ENCODE data around the gene LIPE. TPM values are rescaled to one million over a fixed set of nuclear protein-coding genes. Genes with fewer than 3 reads are reported as not detected.

Gene LIPE
- total RNA-seq, result 10 to 100 TPM; 27.8 to 32.8 TPM

- Mint-ChIP-seq H3K36me3 (ENCODE audit: low read depth) (peaks cover 2% of the 10 kb centered on the region), H3K9me3 (ENCODE audit: low read depth) (no peaks in the 10 kb centered on the region), H3K27me3 (no peaks in the 10 kb centered on the region), H3K27ac (no peak within 1 kb of the TSS), H3K4me1 (peaks cover 13% of the 10 kb centered on the region), H3K4me3 (no peak within 1 kb of the TSS)
- ATAC-seq, result no peak
- no peak for DNase-seq
- intact Hi-C loops (cut with DNase I, micrococcal nuclease), result loop anchor here in 1 of 2 experiments (10.0 kb wide), 1 partner anchor 1097 kb away; the partner anchor contains the start of gene ETHE1
- POLR2A ChIA-PET, result no interaction called here
- CTCF ChIA-PET, result interaction anchor here (1.8 kb wide), 2 partner anchors 11 to 14 kb away, joined by 6 to 9 read pairs; no protein-coding TSS in a partner anchor
Measured at GRCh38 chr19:42427313-42427712, at the start of gene LIPE. LIPE (minus strand) TSS chr19:42427388; CDS start chr19:42427149, 239 bp downstream.

DNA sequence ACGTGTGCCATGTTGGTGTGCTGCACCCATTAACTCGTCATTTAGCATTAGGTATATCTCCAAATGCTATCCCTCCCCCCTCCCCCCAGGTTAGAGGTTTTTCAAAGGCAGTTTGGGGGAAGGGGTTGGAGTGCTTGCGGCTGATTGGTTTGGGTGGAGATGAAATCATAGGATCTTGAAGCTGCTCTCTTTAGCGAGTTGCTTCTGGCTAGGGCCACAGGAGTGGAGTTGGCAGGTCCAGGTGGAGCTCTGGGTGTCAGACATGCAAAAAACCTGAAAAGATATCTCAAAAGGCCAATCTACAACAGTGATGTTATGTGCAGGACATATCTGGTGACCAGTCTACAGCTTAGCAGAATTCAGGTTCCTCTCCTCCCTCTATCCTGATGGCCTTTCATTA lies 48.2 kb upstream of the LIPE start:
- Mint-ChIP-seq H3K4me3 (no peak overlapping the region), H3K36me3 (ENCODE audit: low read depth) (no peaks in the 10 kb centered on the region), H3K27ac (no peak overlapping the region), H3K4me1 (no peaks in the 10 kb centered on the region), H3K27me3 (peaks cover 4% of the 10 kb centered on the region), H3K9me3 (ENCODE audit: low read depth) (no peaks in the 10 kb centered on the region)
- no peak for DNase-seq
- ChIA-PET POLR2A (no interaction called here), CTCF (interaction anchor here (1.5 kb wide), 1 partner anchor 9 kb away, joined by 3 read pairs; no protein-coding TSS in a partner anchor)
- ATAC-seq, result no peak
- intact Hi-C loops (cut with DNase I, micrococcal nuclease), result no loop called here

- Mint-ChIP-seq H3K4me3 (no peak overlapping the region), H3K4me1 (peaks cover 2% of the 10 kb centered on the region), H3K27ac (no peak overlapping the region), H3K9me3 (ENCODE audit: low read depth) (no peaks in the 10 kb centered on the region), H3K36me3 (ENCODE audit: low read depth) (no peaks in the 10 kb centered on the region), H3K27me3 (peaks cover 4% of the 10 kb centered on the region)
- ATAC-seq (no peak), DNase-seq (no peak)
- ChIA-PET CTCF (interaction anchor here (0.6 to 3.0 kb wide), 4 partner anchors 9 to 40 kb away, joined by 3 to 14 read pairs (median 5); no protein-coding TSS in a partner anchor), POLR2A (no interaction called here)
- intact Hi-C loops (cut with DNase I, micrococcal nuclease), result no loop called here
Measured at GRCh38 chr19:42474743-42475142, 47.6 kb upstream of the LIPE start.

DNA sequence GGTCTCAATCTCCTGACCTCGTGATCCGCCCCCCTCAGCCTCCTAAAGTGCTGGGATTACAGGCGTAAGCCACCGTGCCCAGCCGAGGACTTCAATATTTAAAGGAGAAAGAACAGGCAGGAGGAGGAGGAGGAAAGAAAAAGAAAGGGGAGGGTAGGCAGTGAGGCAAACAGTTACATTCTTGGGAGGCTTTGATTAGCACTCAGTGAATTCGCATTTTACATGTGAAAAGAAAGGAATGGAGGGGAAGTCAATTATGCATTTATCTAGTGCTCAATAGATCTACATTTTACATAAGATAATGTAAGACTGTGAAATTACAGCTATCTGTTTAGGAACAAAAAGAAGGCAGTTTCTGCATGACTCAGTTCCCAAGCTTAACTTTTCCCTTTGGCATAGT lies 46.5 kb upstream of the LIPE start:
- Mint-ChIP-seq H3K27ac (no peak overlapping the region), H3K4me3 (no peak overlapping the region), H3K9me3 (ENCODE audit: low read depth) (no peaks in the 10 kb centered on the region), H3K4me1 (peaks cover 5% of the 10 kb centered on the region), H3K27me3 (peaks cover 4% of the 10 kb centered on the region), H3K36me3 (ENCODE audit: low read depth) (no peaks in the 10 kb centered on the region)
- intact Hi-C loops (cut with DNase I, micrococcal nuclease), result no loop called here
- CTCF ChIA-PET, result interaction anchor here (1.5 to 3.0 kb wide), 3 partner anchors 14 to 25 kb away, joined by 4 to 14 read pairs (median 6); no protein-coding TSS in a partner anchor
- ATAC-seq (no peak), DNase-seq (no peak)
- POLR2A ChIA-PET, result no interaction called here

- Mint-ChIP-seq H3K27ac (no peak overlapping the region), H3K36me3 (ENCODE audit: low read depth) (no peaks in the 10 kb centered on the region), H3K9me3 (ENCODE audit: low read depth) (no peaks in the 10 kb centered on the region), H3K4me3 (no peak overlapping the region), H3K4me1 (peaks cover 6% of the 10 kb centered on the region), H3K27me3 (peaks cover 4% of the 10 kb centered on the region)
- POLR2A ChIA-PET, result no interaction called here
- intact Hi-C loops (cut with DNase I, micrococcal nuclease), result no loop called here
- CTCF ChIA-PET, result interaction anchor here (1.9 to 3.0 kb wide), 3 partner anchors 15 to 56 kb away, joined by 4 to 14 read pairs (median 9); partner anchors contain the start of gene CEACAM1
- DNase-seq (no peak), ATAC-seq (no peak)
Measured at GRCh38 chr19:42472402-42473147, 45.4 kb upstream of the LIPE start.

DNA sequence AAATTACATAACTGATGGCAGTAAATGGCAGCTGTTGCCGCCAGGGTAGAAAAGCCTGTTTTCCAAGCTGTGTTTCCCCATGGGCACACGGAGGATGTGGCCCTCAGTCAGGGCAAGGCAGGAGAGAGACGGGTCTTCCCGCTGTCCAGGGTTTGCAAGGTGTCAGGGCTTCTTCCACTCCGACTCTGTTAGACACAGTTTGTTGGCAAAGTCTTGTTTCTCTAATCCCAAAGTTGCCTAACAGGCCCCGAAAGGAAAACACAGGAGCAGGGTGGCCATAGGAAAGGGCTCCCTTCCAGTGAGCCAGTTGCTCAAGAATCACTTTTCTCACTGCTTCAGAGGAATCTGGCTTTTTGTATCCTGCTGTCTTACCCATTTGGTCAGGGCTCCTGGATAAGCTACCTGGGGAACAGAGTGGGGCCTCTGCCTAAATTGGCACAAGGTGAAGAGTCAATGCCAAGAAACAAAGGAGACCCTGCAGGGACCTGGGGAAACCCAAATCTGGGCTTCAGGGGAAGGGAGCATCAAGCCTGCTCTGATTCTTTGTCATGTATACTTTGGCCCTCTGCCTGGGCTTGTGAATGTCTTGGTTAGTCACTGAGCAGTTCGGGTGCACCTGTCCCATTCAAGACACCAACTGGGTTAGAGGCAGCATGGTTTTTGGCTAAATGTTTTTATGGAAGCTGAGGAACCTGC lies 44.5 kb upstream of the LIPE start:
- intact Hi-C loops (cut with DNase I, micrococcal nuclease), result no loop called here
- Mint-ChIP-seq H3K9me3 (ENCODE audit: low read depth) (no peaks in the 10 kb centered on the region), H3K4me1 (peaks cover 14% of the 10 kb centered on the region), H3K4me3 (no peak overlapping the region), H3K27me3 (peaks cover 4% of the 10 kb centered on the region), H3K36me3 (ENCODE audit: low read depth) (no peaks in the 10 kb centered on the region), H3K27ac (no peak overlapping the region)
- POLR2A ChIA-PET, result no interaction called here
- ATAC-seq (no peak), DNase-seq (no peak)
- CTCF ChIA-PET, result interaction anchor here (1.0 to 3.0 kb wide), 5 partner anchors 16 to 57 kb away, joined by 3 to 14 read pairs (median 4); partner anchors contain the start of gene CEACAM1

DNA sequence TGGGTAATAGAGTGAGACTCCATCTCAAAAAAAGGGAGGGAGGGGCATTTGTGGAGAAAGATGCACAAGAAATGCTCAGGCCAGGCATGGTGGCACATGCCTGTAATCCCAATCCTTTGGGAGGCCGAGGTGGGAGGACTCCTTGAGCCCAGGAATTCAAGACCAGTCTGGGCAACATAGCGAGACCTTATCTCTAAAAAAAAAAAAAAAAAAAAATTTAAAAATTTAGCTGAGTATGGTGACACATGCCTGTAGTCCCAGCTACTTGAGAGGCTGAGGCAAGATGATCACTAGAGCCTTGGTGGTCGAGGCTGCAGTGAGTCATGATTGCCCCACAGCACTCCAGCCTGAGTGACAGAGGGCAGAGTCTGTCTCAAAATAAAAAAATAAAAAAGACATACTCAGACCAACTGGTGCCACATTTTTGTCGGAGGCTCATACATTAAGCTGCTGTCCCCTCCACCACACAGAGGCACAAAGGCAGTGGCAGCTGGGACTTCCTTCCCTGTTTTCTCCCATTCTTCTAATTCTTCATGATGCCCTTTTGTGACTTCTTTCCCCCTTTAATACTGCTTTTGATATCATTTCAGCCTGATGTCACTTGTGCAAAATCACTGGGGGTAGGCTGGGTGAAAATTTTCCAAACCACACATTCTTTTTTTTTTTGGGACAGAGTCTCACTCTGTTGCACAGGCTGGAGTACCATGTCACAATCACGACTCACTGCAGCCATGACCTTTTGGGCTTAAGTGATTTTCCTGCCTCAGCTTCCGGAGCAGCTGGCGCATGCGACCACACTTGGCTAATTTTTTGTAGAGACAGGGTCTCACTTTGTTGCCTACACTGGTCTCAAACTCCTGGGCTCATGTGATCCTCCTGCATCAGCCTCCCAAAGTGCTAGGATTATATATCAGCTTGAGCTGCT lies 42.4 kb upstream of the LIPE start:
- H3K27me3 Mint-ChIP-seq, result peaks cover 4% of the 10 kb centered on the region
- H3K4me3 Mint-ChIP-seq, result no peak overlapping the region
- H3K4me1 Mint-ChIP-seq, result peaks cover 14% of the 10 kb centered on the region
- peak; percentile 64 for ATAC-seq
- ChIA-PET POLR2A (interaction anchor here (0.6 kb wide), 1 partner anchor 948 kb away, joined by 10 read pairs; no protein-coding TSS in a partner anchor), CTCF (interaction anchor here (0.6 to 1.1 kb wide), 3 partner anchors 15 to 454 kb away, joined by 3 to 5 read pairs (median 3); no protein-coding TSS in a partner anchor)
- no peaks in the 10 kb centered on the region for H3K36me3 Mint-ChIP-seq (ENCODE audit: low read depth)
- peak; percentile 31 for DNase-seq
- H3K27ac Mint-ChIP-seq, result no peak overlapping the region
- intact Hi-C loops (cut with DNase I, micrococcal nuclease), result no loop called here
- no peaks in the 10 kb centered on the region for H3K9me3 Mint-ChIP-seq (ENCODE audit: low read depth)

DNA sequence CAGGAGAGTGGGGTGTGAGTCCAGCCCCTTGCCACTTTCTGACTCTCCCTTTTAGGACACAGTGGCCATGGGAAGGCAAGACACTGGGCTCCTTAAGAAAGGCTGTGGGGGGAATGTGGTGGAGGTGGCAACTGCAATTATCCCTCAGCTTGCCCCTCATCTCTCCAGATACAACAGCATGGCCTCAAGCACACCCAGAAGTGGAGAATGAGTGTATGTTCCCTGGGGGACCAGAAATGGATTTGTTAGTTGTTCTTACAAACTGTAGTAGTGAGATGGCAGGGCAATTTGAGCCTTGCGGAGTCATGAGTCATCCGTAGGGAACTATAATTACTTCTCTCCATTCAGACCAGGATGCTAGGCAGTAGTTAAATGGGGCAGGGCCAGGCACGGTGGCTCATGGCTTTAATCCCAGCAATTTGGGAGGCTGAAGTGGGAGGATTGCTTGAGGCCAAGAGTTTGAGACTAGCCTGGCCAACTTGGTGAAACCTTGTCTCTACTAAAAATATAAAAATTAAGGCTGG lies 41.1 kb upstream of the LIPE start:
- POLR2A ChIA-PET, result no interaction called here

GRCh38 chr19:42467183-42467760 lies 40.1 kb upstream of the LIPE start:
- H3K4me3 Mint-ChIP-seq, result no peak overlapping the region
- H3K9me3 Mint-ChIP-seq (ENCODE audit: low read depth), result no peaks in the 10 kb centered on the region
- ChIA-PET POLR2A (no interaction called here), CTCF (interaction anchor here (0.5 to 1.1 kb wide), 4 partner anchors 26 to 843 kb away, joined by 3 read pairs; no protein-coding TSS in a partner anchor)
- intact Hi-C loops (cut with DNase I, micrococcal nuclease), result no loop called here
- no peaks in the 10 kb centered on the region for H3K36me3 Mint-ChIP-seq (ENCODE audit: low read depth)
- H3K27me3 Mint-ChIP-seq, result no peaks in the 10 kb centered on the region
- peaks cover 14% of the 10 kb centered on the region for H3K4me1 Mint-ChIP-seq
- peak overlapping the region; percentile 5 for H3K27ac Mint-ChIP-seq
- no peak for DNase-seq
- ATAC-seq, result no peak

More for the DNA sequence above, 41.1 kb upstream of the LIPE start:
- Mint-ChIP-seq H3K36me3 (ENCODE audit: low read depth) (no peaks in the 10 kb centered on the region), H3K4me1 (peaks cover 14% of the 10 kb centered on the region), H3K27ac (no peak overlapping the region), H3K4me3 (no peak overlapping the region), H3K27me3 (peaks cover 4% of the 10 kb centered on the region), H3K9me3 (ENCODE audit: low read depth) (no peaks in the 10 kb centered on the region)
- intact Hi-C loops (cut with DNase I, micrococcal nuclease), result no loop called here
- DNase-seq (no peak), ATAC-seq (no peak)
- CTCF ChIA-PET, result interaction anchor here (0.5 to 1.1 kb wide), 2 partner anchors 26 to 453 kb away, joined by 3 read pairs; no protein-coding TSS in a partner anchor

DNA sequence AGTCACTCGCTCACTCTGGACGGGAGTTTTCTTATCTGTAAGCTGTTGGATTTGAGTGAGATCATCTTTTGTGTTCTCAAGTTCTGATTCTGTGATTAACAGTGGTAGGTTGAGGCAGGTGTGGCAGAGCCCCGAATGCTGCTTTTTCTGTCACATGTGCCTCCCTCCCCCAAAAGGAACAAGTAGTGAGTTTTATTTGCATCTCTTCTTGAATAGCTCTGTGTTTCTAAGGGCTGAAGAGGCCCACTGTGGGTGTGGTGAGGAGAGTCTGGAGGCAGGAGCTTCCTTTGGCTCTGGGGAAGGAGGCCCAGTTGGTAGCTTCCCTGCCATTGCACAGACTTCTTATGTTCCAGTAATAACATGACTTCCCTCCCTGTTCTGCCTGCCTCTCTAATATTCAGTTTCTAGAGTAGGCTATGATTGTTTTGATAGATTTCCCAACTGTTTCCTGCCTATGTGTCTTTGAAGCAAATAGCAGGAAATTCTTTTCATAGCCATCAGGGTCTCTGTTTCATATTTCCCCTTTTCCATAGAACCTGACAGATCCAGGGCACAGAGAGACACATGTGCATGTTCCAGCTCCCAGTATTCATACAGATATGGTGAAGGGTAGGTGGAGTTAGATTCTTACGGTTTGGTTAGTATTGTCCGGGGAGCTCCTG lies 39.5 kb upstream of the LIPE start:
- CTCF ChIA-PET, result interaction anchor here (0.5 to 1.1 kb wide), 7 partner anchors 8 to 844 kb away, joined by 3 to 5 read pairs (median 3); no protein-coding TSS in a partner anchor
- H3K27ac Mint-ChIP-seq, result peak overlapping the region; percentile 5
- H3K9me3 Mint-ChIP-seq (ENCODE audit: low read depth), result no peaks in the 10 kb centered on the region
- no peaks in the 10 kb centered on the region for H3K27me3 Mint-ChIP-seq
- no peaks in the 10 kb centered on the region for H3K36me3 Mint-ChIP-seq (ENCODE audit: low read depth)
- H3K4me1 Mint-ChIP-seq, result peaks cover 14% of the 10 kb centered on the region
- intact Hi-C loops (cut with DNase I, micrococcal nuclease), result no loop called here
- ATAC-seq (no peak), DNase-seq (no peak)
- POLR2A ChIA-PET, result no interaction called here
- no peak overlapping the region for H3K4me3 Mint-ChIP-seq

Data from activated CD4-positive, alpha-beta T cell treated with anti-CD3 and anti-CD28 coated beads for 36 hours (primary cell).